Activated naive CD4-positive, alpha-beta T cell (primary cell): ENCODE data around the gene ALKBH2.

ENCODE experiments used
- DNase-seq, 4 experiments: peaks; one replicate each; lab custom pipeline; 2025; lab: John Stamatoyannopoulos, UW

Gene ALKBH2

DNA sequence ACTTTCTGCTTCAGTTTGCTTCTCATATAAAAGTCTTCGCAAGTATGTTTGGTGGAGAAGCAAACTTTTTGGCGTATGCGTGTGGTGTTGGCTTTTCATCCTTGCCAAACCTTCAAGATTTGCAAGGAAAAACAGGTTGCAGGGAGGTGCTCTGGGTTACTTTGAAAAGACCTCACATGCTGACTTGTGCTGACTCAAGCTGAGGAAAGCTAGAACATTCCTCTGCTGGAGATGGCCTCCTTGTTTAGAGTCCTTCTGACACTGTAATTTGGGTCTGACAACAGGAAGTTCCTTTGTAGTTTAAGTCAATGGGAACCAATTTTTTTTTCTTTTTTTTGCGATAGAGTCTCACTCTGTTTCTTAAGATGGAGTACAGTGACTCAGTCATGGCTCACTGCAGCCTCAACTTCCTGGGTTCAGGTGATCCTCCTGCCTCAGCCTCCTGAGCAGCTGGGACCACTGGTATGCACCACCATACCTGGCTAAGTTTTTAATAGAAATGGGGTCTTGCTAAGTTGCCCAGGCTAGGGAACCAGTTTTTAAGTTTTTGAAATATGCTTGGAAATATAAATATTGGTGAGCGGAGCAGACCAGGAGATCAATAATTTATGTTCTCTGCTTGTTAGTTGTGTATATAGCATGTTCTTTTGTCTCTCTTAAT lies 20.5 kb upstream of the ALKBH2 start:
- DNase-seq: no peak

DNA sequence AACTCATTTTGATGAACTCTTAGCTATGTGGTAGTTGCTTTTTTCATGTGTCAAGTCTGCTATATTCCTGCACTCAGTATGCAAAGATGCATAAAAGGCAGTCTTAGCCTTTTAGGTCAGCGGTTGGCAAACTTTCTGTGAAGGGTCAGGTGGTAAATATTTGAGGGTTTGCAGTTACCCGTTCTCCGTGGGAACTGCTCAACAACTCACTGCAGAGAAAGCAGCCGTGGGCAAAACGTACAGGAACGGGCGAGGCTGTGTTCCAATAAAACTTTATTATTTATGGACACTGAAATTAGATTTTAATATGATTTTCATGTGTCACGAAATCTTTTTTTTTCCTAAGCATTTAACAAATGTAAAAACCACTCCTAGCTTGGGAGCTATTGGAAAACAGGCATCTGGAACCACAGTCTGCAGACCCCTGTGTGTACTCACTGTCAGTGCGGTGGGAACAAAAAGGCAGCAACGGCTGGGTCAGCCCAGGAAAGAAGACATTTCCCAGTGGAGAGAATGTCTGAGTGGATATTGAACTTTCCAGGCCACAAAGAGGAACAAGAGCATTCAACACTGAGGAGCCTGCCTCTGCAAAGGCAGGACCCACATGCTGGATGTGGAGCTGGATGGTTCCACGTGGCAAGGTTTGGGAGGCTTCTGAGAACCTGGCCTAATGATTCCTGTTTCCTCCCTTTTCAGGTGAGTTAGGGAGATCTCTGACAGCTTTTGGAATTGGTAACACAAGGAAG lies 19.6 kb upstream of the ALKBH2 start:
- DNase-seq: no peak

DNA sequence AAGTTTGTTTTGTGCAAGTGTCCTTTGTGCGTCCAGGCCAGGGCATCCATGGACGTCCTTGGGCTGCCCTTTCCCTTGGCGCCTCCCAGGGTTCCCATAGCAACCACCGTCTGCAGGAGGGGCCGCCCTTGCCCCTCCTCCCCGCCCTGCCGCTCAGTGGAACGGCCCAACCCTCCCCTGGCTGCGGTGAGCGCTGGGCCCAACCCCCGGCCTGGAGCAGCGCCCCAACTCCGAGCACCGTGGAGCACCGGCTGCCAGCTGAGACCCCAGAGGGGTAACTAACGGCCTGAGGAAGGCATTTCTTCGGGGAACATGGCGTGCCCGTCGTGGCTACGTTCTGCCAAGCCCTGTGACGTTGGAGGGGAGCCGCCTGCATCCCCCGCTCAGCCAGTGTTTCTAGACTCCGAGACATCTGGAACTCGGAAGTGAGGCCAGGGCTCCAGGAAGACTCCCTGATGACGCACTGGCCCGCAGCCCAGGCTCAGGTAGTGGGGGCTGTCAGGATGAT lies 17.8 kb upstream of the ALKBH2 start:
- peak in 1 of 4 experiments; percentile 42 for DNase-seq

DNA sequence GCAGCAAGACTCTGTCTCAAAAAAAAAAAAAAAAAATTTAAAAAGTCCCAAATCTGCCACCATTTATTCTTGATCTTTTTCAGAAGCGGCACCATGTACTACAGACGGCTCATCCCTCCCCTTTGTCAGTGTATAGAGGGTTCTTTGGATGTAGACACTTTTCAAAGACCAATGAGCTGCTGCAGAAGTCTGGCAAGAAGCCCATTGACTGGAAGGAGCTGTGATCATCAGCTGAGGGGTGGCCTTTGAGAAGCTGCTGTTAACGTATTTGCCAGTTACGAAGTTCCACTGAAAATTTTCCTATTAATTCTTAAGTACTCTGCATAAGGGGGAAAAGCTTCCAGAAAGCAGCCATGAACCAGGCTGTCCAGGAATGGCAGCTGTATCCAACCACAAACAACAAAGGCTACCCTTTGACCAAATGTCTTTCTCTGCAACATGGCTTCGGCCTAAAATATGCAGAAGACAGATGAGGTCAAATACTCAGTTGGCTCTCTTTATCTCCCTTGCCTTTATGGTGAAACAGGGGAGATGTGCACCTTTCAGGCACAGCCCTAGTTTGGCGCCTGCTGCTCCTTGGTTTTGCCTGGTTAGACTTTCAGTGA lies 16.6 kb upstream of the ALKBH2 start:
- DNase-seq: no peak

DNA sequence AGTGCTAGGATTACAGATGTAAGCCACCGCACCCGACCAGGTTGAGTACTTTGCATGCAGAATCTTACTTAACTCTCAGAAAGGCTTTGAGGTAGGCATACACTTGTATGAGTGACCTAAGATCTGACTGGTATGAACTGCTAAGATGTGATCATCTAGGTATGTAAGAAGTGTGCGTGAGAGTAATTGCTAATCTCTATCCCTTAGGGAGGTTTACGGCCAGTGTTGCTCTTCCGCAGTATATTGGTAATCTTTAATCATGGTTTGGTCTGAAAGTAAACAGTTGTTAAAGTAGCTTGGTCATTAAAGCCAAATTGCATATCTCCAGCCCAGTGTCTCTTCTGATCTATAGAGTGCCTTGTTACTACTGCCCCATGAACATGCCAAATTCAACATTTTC lies 11.9 kb upstream of the ALKBH2 start:
- DNase-seq: no peak

DNA sequence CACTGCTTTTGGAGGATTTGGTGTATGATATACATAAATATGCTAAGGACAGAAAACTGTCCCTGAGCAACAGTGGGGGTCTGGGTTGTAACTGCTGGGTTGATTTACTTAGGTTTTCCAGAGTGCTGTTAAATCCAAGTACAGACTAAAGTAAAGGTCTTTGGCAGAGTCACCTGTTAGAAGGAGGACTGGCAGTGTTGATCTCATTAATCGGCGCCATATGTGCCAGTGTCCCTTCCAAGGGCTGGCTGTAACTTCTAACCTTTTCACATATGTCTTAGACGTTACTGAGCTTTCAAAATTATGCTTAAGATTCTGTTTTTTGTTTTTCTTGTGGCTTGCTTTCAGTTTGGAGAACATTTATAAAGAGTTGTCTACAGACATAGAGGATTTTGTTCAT lies 9.2 kb upstream of the ALKBH2 start:
- no peak for DNase-seq

DNA sequence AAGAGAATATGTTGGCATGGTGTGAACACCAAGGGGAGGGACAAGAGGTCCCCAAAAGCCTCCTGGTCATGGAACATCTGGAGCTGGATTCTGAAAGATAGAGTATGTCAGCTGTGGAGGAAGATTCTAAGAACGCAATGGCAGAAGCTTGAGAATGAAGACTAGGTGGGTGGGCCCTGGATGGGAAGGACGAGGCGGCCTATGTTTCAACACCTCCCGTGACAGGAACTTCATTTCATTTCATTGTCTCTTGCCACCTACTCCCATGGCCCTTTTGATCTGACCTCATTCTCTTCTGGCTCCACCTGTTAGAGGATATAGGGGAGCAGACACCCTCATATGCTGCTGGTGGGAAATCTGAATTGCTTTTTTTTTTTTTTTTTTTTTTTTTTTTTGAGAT lies 7.5 kb upstream of the ALKBH2 start:
- no peak for DNase-seq

DNA sequence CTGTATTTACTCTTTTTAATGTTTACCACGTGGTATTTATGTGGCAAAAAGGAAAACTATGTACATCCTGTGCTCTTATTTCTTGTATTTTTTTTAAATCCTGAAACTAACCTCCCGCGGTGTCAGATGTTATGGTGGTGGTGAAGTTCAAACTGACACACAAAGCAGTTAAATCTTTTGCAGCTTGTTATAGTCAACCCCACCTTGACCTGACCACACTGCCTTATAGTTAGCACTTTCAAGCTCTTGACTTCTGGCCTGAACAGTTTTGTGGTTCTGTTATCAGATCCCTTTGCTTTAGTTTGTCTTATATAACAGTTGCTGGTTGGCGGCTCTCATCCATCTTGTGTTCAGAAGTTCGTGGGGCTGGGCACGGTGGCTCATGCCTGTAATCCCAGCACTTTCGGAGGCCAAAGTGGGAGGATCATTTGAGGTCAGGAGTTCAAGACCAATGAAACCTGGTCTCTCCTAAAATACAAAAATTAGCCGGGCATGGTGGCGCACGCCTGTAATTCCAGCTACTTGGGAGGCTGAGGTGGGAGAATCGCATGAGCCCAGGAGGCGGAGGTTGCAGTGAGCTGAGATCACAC lies 6.3 kb upstream of the ALKBH2 start:
- DNase-seq: no peak

DNA sequence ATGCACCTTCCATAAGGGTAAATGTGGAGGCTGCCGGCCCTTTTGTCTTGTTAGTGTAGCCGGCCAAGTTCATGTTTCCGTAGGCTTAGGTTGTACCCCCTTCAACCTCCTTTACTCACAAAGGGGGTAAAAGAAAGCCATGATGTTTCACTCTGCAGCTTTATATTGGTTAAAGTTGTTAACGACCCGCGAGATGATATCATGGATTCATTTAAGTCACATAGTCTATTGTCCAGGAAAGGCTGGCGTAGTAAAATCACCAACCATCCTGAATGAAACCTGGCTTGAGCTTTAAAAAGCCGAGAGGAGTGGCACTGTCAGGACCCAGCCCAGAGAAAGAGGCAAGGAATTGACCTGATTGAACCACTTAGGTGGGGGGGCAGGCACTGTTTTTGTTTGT lies 5.4 kb upstream of the ALKBH2 start:
- DNase-seq: no peak

DNA sequence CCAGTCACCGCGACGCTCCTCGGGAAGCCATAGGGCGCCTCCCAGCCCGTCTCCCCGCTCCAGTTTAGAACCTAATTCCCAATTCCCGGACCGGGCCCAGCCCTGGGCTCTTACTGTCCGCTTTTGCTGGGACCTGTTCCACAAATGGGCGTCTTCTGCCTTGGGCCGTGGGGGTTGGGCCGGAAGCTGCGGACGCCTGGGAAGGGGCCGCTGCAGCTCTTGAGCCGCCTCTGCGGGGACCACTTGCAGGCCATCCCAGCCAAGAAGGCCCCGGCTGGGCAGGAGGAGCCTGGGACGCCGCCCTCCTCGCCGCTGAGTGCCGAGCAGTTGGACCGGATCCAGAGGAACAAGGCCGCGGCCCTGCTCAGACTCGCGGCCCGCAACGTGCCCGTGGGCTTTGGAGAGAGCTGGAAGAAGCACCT lies 4.9 kb upstream of the ALKBH2 start:
- DNase-seq: no peak

DNA sequence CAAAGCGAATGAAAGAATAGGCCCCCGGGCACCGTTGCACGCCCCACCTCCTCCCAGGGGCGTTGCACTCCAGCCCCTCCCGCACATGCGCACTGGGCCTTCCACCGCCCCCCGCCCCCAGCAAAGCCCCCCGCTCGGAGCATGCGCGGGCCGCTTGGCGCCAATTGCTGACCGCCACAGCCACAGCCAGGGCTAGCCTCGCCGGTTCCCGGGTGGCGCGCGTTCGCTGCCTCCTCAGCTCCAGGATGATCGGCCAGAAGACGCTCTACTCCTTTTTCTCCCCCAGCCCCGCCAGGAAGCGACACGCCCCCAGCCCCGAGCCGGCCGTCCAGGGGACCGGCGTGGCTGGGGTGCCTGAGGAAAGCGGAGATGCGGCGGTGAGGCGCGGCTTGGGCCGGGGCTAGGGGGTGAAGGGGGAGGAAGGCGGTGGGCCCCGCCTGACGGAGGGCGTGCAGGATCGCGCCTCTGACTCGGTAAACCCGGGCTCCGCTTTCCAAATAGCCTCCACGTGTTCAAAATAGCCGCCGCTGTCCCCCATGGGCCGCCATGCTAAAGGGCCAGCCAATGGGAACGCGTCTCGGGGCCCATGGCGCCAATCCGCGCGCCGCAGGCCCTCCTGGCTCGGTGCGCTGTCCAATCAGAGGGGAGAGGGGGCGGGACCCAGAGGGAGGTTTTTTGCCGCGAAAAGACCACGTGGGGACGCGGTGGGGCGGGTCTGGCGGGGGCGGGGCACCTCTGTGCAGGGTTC lies 4.3 kb upstream of the ALKBH2 start, which contains the start of gene UNG:
Gene UNG (plus strand): TSS at position 163 of the 748 bp plus-strand sequence. CDS start 83 bp downstream, at position 246.
- DNase-seq: peak; percentile 88 to 97 (median 94)

DNA sequence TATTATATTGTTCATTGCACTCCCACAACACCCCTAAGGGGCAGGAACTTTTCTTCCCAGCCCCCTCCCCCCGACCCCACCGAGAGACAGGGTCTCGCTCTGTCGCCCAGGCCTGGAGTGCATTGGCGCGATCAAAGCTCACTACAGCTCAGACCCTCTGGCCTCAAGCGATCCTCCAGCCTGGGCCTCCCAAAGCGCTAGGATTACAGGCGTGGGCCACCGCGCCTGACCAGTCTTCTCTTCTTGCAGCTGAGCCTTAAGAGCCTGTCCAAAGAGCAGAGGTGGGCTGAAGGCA lies 3.8 kb upstream of the ALKBH2 start:
- no peak for DNase-seq

DNA sequence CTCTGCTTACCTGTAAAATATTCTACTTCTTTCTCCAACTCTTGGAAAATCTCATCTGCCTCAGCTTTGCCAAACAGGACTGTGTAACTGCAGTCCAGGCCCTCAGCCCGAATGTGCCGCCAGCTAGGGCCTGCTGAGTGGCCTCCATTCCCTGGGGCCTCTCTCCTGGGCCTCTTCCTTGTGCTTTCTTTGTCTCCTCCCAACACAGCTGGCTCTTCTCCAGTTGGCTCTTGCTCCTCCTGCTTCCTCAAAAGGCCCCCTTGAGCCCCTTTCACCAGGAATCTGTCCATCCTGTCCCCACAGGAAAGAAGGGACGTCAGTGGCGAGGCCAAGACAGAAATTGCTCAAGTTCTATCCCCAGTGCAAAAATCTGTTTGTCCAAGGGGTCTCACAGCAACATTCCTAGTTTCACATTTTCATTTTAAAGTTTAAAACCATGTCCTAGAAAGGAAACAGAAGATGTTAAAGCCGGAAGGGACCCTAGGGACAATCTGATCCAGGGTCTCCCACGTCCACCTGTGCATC lies 713 bp downstream of the ALKBH2 start:
- DNase-seq: no peak

DNA sequence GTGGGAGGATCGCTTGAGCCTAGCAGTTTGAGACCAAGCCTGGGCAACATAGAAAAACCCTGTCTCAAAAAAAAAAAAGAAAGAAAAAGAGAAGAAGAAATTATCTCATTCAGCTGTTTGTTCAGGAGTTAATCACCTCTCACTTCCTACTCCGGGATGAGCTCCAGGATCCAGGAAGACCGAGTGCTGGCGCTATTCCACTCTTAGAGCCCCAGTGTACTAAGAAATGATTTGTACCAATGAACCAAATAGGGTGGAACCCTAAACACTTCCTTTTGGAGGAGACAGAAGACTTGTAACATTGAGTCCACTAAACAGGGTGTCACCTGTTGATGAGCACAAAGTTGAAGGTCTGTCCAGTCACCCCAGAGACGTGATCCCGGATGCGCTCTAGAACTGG lies 3.6 kb downstream of the ALKBH2 start:
- DNase-seq: no peak

DNA sequence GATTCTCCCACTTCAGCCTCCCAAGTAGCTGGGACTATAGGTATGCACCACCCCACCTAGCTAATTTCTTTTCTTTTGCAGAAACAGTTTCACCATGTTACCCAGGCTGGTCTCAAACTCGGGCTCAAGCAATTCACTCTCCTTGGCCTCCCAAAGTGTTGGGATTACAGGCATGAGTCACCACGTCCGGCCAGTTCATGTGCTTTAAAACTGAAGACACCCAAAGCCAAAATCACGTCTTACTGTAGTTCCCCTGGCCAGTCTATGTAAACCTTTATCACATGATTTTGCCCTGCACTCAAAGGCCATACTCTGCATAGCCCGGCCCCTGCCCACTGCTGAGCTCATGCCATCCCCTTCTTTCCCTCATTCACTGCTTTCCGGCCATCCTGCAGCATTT lies 4.5 kb downstream of the ALKBH2 start:
- DNase-seq: no peak

DNA sequence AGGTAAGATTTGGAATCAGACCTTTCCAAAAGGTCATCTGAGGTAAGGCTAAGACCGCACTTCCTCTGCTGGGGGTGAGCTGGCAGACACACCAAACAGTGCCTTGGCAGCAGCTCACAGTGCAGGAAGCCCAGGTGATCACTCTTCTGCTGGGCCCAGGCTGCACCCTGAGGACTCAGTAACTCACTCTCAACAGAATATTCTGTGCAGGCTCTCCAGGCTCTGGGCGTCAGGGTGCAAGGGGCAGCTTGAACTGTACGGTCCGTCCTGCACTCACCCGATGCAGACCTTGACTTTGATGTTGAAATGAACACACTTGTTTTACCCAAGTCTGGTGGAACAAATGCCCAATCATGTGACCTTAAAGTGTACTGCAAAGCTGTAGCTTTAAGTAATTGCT lies 6.0 kb downstream of the ALKBH2 start:
- no peak for DNase-seq

DNA sequence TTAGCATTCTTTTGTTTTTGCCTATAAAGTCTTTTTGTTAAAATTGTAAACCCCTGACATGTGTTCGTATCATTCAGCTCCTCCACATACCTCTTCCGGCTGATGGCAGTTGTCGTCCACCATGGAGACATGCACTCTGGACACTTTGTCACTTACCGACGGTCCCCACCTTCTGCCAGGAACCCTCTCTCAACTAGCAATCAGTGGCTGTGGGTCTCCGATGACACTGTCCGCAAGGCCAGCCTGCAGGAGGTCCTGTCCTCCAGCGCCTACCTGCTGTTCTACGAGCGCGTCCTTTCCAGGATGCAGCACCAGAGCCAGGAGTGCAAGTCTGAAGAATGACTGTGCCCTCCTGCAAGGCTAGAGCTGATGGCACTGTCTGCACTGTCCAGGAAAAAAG lies 7.7 kb downstream of the ALKBH2 start:
- no peak for DNase-seq

DNA sequence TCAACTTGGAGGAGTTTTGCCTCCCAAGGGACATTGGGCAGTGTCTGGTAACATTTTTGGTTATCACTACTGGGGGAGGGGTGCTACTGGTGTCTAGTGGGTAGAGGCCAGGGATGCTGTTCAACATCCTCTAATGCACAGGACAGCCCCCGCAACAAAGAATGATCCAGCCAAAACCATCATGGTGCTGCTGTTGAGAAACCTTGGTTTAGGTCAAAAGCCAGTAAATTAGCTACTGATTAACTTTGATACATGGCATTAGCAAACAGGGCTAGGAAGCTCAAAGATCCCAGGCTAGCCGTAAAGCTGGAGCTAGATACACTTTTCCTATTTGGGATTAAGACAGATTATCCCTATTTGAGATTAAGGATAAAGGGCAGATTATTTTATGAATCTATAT lies 8.8 kb downstream of the ALKBH2 start:
- DNase-seq: no peak

DNA sequence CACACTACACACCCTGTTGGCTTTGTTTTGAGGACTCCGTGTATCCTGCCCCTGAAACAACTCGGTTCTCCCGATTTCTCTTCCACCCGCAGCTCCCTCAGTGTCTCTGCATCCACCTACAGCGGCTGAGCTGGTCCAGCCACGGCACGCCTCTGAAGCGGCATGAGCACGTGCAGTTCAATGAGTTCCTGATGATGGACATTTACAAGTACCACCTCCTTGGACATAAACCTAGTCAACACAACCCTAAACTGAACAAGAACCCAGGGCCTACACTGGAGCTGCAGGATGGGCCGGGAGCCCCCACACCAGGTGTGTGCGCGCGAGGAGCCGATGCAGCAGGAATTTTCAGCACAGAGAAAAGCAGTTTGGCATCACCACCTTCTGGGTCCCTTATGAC lies 10.5 kb downstream of the ALKBH2 start:
- DNase-seq: no peak

DNA sequence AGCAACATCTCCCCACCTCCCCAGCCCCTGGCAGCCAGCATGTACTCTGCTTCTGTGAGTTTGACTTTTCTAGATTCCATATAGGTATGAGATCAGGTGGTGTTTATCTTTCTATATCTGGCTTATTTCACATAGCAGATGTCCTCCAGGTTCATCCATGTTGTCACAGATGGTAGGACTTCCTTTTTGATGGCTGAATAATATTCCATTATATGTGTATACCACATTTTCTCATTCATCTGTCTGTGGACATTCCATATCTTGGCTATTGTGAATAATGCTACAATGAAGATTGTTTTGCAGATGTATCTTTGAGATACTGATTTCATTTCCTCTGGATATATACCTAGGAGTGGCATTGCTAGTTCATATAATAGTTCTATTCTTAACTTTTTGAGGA lies 18.4 kb downstream of the ALKBH2 start:
- no peak for DNase-seq

DNA sequence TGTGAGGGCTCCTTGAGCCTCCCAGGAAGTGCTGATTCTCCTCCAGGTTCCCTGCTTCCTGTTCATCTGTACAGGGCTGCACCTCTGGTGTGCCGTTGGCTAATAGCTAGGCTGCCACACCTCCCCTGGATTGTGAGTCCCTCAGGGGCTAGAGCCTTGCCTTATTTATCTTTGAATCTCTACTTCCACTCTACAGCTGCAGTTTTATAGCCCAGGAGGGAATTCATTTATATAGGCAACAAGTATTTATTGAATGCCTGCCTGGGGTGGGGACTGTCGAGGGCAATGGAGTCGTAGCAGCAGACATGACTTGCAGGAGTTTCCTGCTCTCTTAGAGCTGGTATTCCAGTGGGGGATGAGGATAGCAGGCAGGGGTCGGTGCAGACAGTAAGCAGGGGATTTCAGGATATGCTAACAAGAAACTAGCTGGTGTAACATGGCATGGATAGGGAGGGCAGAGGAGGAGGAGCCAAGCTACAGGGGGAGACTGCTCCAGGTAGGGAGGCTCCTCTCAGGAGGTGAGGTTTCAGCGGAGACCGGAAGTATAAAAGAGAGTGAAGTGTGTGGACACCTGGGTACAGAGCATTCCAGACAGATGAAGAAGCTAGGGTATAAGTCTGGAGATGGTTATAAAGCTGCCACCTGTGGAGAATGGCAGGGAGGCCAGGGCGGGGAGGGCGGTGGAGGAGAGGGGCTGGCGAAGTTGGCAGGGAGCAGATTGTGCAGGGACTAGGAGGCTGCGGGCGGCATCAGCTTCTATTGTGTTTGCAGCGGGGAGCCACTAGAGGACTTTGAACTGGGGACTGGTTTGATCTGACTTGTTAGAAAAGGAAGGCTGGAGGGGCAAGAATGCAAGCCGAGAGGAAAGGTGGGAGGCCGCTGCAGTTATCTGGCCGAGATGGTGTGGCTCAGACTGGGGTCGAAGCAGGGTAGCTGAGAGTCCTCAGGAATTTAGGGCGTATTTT lies 23.7 kb downstream of the ALKBH2 start:
- DNase-seq: no peak
